Neural cell (in vitro differentiated cells): Measurements from ENCODE around the gene MAPK10. TPM values are rescaled to one million over a fixed set of nuclear protein-coding genes. Genes with fewer than 3 reads are reported as not detected.

Experiments
- H2AFZ ChIP-seq: fragments of 200-600, 300-800 bp; sonication (generic), shearing (Covaris generic); 2 replicates; pipeline ENCODE4 v1.6.0; 2014; ENCODE audit warnings: low read depth, mild to moderate bottlenecking, antibody characterized with exemption, low read length, moderate library complexity
- H3F3A ChIP-seq: fragments of 200-600 bp; shearing (Covaris generic); 2 replicates; pipeline ENCODE4 v1.6.1; 2016; ENCODE audit warnings: mild to moderate bottlenecking, moderate library complexity, mixed read lengths, antibody characterized with exemption, low read length; ENCODE audit not compliant: insufficient read depth, poor library complexity, severe bottlenecking
- H3K27ac ChIP-seq: fragments of 200-600, 300-800 bp; sonication (generic), shearing (Covaris generic); 2 replicates; pipeline ENCODE4 v1.5.1; 2014; ENCODE audit warnings: mild to moderate bottlenecking, low read length, moderate library complexity
- H3K27me3 ChIP-seq: fragments of 300-800, 200-600 bp; sonication (generic), shearing (Covaris generic); 2 replicates; pipeline ENCODE4 v1.6.0; 2014; ENCODE audit warnings: mild to moderate bottlenecking, low read depth, low read length, moderate library complexity; ENCODE audit not compliant: insufficient read depth
- H3K36me3 ChIP-seq: fragments of 300-800, 200-600 bp; sonication (generic), shearing (Covaris generic); 2 replicates; pipeline ENCODE4 v1.5.1; 2014; ENCODE audit warnings: mild to moderate bottlenecking, antibody characterized with exemption, low read length, moderate library complexity; ENCODE audit not compliant: insufficient read depth
- H3K4me2 ChIP-seq: fragments of 300-800, 200-600 bp; sonication (generic), shearing (Covaris generic); 2 replicates; pipeline ENCODE4 v1.6.0; 2014; ENCODE audit warnings: mild to moderate bottlenecking, low read length
- H3K4me3 ChIP-seq: fragments of 300-800, 200-600 bp; sonication (generic), shearing (Covaris generic); 2 replicates; pipeline ENCODE4 v1.5.1; 2014; ENCODE audit warnings: mild to moderate bottlenecking, low read length, moderate library complexity
- H3K79me2 ChIP-seq: fragments of 200-600 bp; shearing (Covaris generic); replicated peaks from 2 replicates; pipeline ENCODE4 v1.6.0; 2014; ENCODE audit warnings: mild to moderate bottlenecking, low read length, moderate library complexity; ENCODE audit not compliant: insufficient read depth
- H3K9ac ChIP-seq: fragments of 300-800, 200-600 bp; sonication (generic), shearing (Covaris generic); 2 replicates; pipeline ENCODE4 v1.6.1; 2016; ENCODE audit warnings: mild to moderate bottlenecking, low read length, mixed read lengths
- H3K9me2 ChIP-seq: fragments of 200-600 bp; shearing (Covaris generic); 2 replicates; pipeline ENCODE4 v1.6.1; 2016; ENCODE audit warnings: mild to moderate bottlenecking, low read length, mixed read lengths; ENCODE audit not compliant: insufficient read depth
- H3K9me3 ChIP-seq: fragments of 200-600, 300-800 bp; sonication (generic), shearing (Covaris generic); 2 replicates; pipeline ENCODE4 v1.6.1; 2016; ENCODE audit warnings: mild to moderate bottlenecking, mixed run types, low read length, moderate library complexity, mixed read lengths
- H4K20me1 ChIP-seq: fragments of 200-600 bp; shearing (Covaris generic); 2 replicates; pipeline ENCODE4 v1.6.1; 2016; ENCODE audit warnings: mild to moderate bottlenecking, mixed run types; ENCODE audit not compliant: insufficient read depth
- CTCF ChIP-seq: fragments of 450-650 bp; IDR thresholded peaks from 2 replicates; pipeline ENCODE4 v1.5.1; 2014; ENCODE audit warnings: antibody characterized with exemption, mild to moderate bottlenecking, moderate library complexity; ENCODE audit not compliant: poor library complexity, severe bottlenecking
- EP300 ChIP-seq: fragments of 450-650 bp; conservative IDR thresholded peaks from 2 replicates; pipeline ENCODE4 v1.6.1; 2014; ENCODE audit warnings: antibody characterized with exemption, mild to moderate bottlenecking, moderate library complexity; ENCODE audit not compliant: poor library complexity, severe bottlenecking
- EZH2 ChIP-seq: fragments of 200-600, 300-800 bp; shearing (Covaris generic), sonication (generic); IDR thresholded peaks from 2 replicates; pipeline ENCODE4 v1.6.1; 2014; ENCODE audit warnings: antibody characterized with exemption, low read length, borderline replicate concordance, mild to moderate bottlenecking; ENCODE audit not compliant: insufficient read depth, poor library complexity, severe bottlenecking
- MXI1 ChIP-seq: fragments of 450-650 bp; conservative IDR thresholded peaks from 2 replicates; pipeline ENCODE4 v1.6.1; 2014; ENCODE audit warnings: antibody characterized with exemption, mild to moderate bottlenecking; ENCODE audit not compliant: poor library complexity, severe bottlenecking
- POLR2AphosphoS5 ChIP-seq: IDR thresholded peaks from 2 replicates; pipeline ENCODE4 v1.6.1; 2012
- RAD21 ChIP-seq: fragments of 450-650 bp; conservative IDR thresholded peaks from 2 replicates; pipeline ENCODE4 v1.6.1; 2014; ENCODE audit warnings: antibody characterized with exemption, mild to moderate bottlenecking, moderate library complexity
- REST ChIP-seq: IDR thresholded peaks from 2 replicates; pipeline ENCODE4 v1.6.1; 2012; ENCODE audit warnings: borderline replicate concordance
- SMC3 ChIP-seq: fragments of 450-650 bp; conservative IDR thresholded peaks from 2 replicates; pipeline ENCODE4 v1.6.1; 2014; ENCODE audit warnings: antibody characterized with exemption, mild to moderate bottlenecking, moderate library complexity; ENCODE audit not compliant: poor library complexity
- TAF1 ChIP-seq: IDR thresholded peaks from 2 replicates; pipeline ENCODE4 v1.6.1; 2012; ENCODE audit warnings: low read depth
- polyA plus RNA-seq: library from polyadenylated mRNA; depleted of rRNA; stranded (reverse); fragments of >200 nt; gene quantifications from 2 replicates; pipeline ENCODE4 v1.2.3, GENCODE V29; 2014

MAPK10 gene
- polyA plus RNA-seq, 1 donor from 2014 or later: 91.9 TPM

GRCh38 chr4:86096373-86096772 lies 263.5 kb downstream of the MAPK10 start:
- no peak overlapping the region for H2AFZ ChIP-seq
- no peaks in the 10 kb centered on the region for H4K20me1 ChIP-seq
- H3K36me3 ChIP-seq: no peaks in the 10 kb centered on the region
- no peaks in the 10 kb centered on the region for H3K79me2 ChIP-seq
- no peak overlapping the region for H3K4me3 ChIP-seq
- no peaks in the 10 kb centered on the region for H3K9me3 ChIP-seq
- no peaks in the 10 kb centered on the region for H3K27me3 ChIP-seq
- H3K9me2 ChIP-seq: no peaks in the 10 kb centered on the region
- peak overlapping the region; percentile 18 for H3K27ac ChIP-seq
- TF ChIP-seq EP300 (peak; percentile 92), POLR2AphosphoS5 (peak; percentile 65), TAF1 (no peak)
- H3F3A ChIP-seq: no peaks in the 10 kb centered on the region
- H3K9ac ChIP-seq: no peak overlapping the region
- no peak overlapping the region for H3K4me2 ChIP-seq

DNA sequence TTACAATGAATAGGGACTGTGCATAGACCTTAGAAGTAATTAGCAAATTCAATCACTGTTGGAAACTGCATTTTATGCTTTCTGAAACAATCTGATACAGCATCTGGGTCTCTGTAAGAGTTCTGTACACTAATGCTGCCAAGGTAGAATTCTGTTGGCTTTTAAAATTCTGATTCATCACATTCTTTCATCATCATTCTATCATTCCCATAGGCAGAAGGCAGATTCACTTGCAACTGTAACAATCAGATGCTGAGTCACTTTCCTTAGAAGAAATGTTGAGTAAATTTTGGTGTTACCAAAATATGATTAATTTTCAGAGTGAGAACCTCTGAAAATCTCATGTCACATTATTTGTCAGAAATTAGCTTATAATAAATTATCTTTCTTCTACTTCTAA lies 267.2 kb downstream of the MAPK10 start:
- Histone ChIP-seq H3K36me3 (no peaks in the 10 kb centered on the region), H2AFZ (no peak overlapping the region), H3K9ac (no peak overlapping the region), H3K9me3 (no peaks in the 10 kb centered on the region), H3K9me2 (no peaks in the 10 kb centered on the region), H3K4me2 (no peak overlapping the region), H4K20me1 (no peaks in the 10 kb centered on the region), H3K79me2 (no peaks in the 10 kb centered on the region), H3K27ac (no peak overlapping the region), H3F3A (no peaks in the 10 kb centered on the region), H3K27me3 (no peaks in the 10 kb centered on the region), H3K4me3 (no peak overlapping the region)
- TF ChIP-seq POLR2AphosphoS5: no peak
- no peak for TF ChIP-seq SMC3
- no peak for TF ChIP-seq REST
- no peak for TF ChIP-seq TAF1
- no peak for TF ChIP-seq RAD21
- no peak for TF ChIP-seq CTCF
- TF ChIP-seq EP300: no peak
- no peak for TF ChIP-seq MXI1
- TF ChIP-seq EZH2: no peak

- H3K36me3 ChIP-seq: no peaks in the 10 kb centered on the region
- H3K4me2 ChIP-seq: no peak overlapping the region
- H3K27me3 ChIP-seq: no peaks in the 10 kb centered on the region
These were observed 268.7 kb downstream of the MAPK10 start for GRCh38 chr4:86091201-86091600.

More at GRCh38 chr4:86091201-86091600, 268.7 kb downstream of the MAPK10 start:
- Histone ChIP-seq H3F3A (no peaks in the 10 kb centered on the region), H3K9me3 (no peaks in the 10 kb centered on the region), H2AFZ (no peak overlapping the region), H3K27ac (no peak overlapping the region), H4K20me1 (no peaks in the 10 kb centered on the region), H3K4me3 (no peak overlapping the region), H3K9me2 (no peaks in the 10 kb centered on the region), H3K9ac (no peak overlapping the region), H3K79me2 (no peaks in the 10 kb centered on the region)
- no peak for TF ChIP-seq MXI1
- no peak for TF ChIP-seq SMC3
- TF ChIP-seq CTCF: no peak
- no peak for TF ChIP-seq EP300
- TF ChIP-seq EZH2: no peak
- TF ChIP-seq REST: no peak
- no peak for TF ChIP-seq POLR2AphosphoS5
- no peak for TF ChIP-seq TAF1
- TF ChIP-seq RAD21: no peak
